CD14-positive monocyte (primary cell): ENCODE data around the gene CNNM1. TPM values are rescaled to one million over a fixed set of nuclear protein-coding genes. Genes with fewer than 3 reads are reported as not detected.

Experiments
- DNase-seq, 3 donors: peaks; one replicate each; pipeline ENCODE4 v3.0.0-alpha.2; 2011 to 2022
- H2AFZ ChIP-seq: 2 replicates; pipeline ENCODE4 v1.6.0; 2012; ENCODE audit warnings: mild to moderate bottlenecking, low read depth, low read length, inconsistent platforms; ENCODE audit not compliant: insufficient read depth, poor library complexity, severe bottlenecking
- H3K27ac ChIP-seq, 2 donors: 1 replicate in 1 of 2; 2 replicates in 1 of 2; pipeline ENCODE4 v1.5.1; 2012 to 2013; ENCODE audit warnings: low read length in 2 of 2, control low read depth in 1 of 2, inconsistent platforms in 1 of 2, low read depth in 1 of 2, mild to moderate bottlenecking in 1 of 2
- H3K27me3 ChIP-seq, 2 donors: one replicate each; pipeline versions ENCODE4 v1.6.0 to v1.6.1; 2011 to 2013; ENCODE audit warnings: low read length in 2 of 2; ENCODE audit not compliant: control insufficient read depth in 2 of 2, insufficient read depth in 2 of 2
- H3K36me3 ChIP-seq, 2 donors: replicated peaks in 1 of 2; 1 replicate in 1 of 2; 2 replicates in 1 of 2; pipeline versions ENCODE4 v1.5.1 to v1.6.1; 2012 to 2013; ENCODE audit warnings: low read length in 2 of 2, control low read depth in 1 of 2, inconsistent platforms in 1 of 2, mild to moderate bottlenecking in 1 of 2; ENCODE audit not compliant: insufficient read depth in 2 of 2, control insufficient read depth in 1 of 2
- H3K4me1 ChIP-seq, 2 donors: 1 replicate in 1 of 2; 2 replicates in 1 of 2; pipeline versions ENCODE4 v1.5.1 to v1.6.1; 2012 to 2013; ENCODE audit warnings: low read length in 2 of 2, control low read depth in 1 of 2, inconsistent platforms in 1 of 2, mild to moderate bottlenecking in 1 of 2, moderate library complexity in 1 of 2; ENCODE audit not compliant: insufficient read depth in 2 of 2, control insufficient read depth in 1 of 2
- H3K4me2 ChIP-seq: replicated peaks from 2 replicates; pipeline ENCODE3; 2012; ENCODE audit warnings: low read length, moderate library complexity, mild to moderate bottlenecking; ENCODE audit not compliant: poor library complexity, severe bottlenecking; ENCODE audit errors: extremely low read depth
- H3K4me3 ChIP-seq, 3 experiments: fragments of 200-600 bp in 1 of 3; sonication (generic) in 1 of 3; replicated peaks in 1 of 3; 1 replicate in 2 of 3; 2 replicates in 1 of 3; pipeline ENCODE4 v1.5.1; 2011 to 2013; ENCODE audit warnings: low read length in 3 of 3, mild to moderate bottlenecking in 3 of 3, control low read depth in 2 of 3, low read depth in 2 of 3, inconsistent platforms in 1 of 3, moderate library complexity in 1 of 3
- H3K79me2 ChIP-seq: 2 replicates; pipeline ENCODE4 v1.6.0; 2012; ENCODE audit warnings: mild to moderate bottlenecking, control low read depth, inconsistent platforms, low read length, moderate library complexity; ENCODE audit not compliant: insufficient read depth
- H3K9ac ChIP-seq: 2 replicates; pipeline ENCODE4 v1.6.0; 2017; ENCODE audit warnings: low read length, mild to moderate bottlenecking; ENCODE audit not compliant: insufficient read depth, poor library complexity, severe bottlenecking
- H3K9me3 ChIP-seq, 2 donors: replicated peaks in 1 of 2; 1 replicate in 1 of 2; 2 replicates in 1 of 2; pipeline versions ENCODE4 v1.5.1 to v1.6.1; 2012 to 2013; ENCODE audit warnings: low read length in 2 of 2, control low read depth in 1 of 2; ENCODE audit not compliant: control insufficient read depth in 1 of 2, insufficient read depth in 1 of 2
- H4K20me1 ChIP-seq: 2 replicates; pipeline ENCODE4 v1.6.0; 2012; ENCODE audit warnings: mild to moderate bottlenecking, low read length, control low read depth, moderate library complexity; ENCODE audit not compliant: insufficient read depth
- H3K27ac Mint-ChIP-seq, 7 donors: one replicate each; pipeline ENCODE4 v1.8.0; 2020; ENCODE audit warnings: mild to moderate bottlenecking in 7 of 7, mixed read lengths in 7 of 7, moderate library complexity in 6 of 7, inconsistent platforms in 2 of 7
- H3K27me3 Mint-ChIP-seq, 3 donors: one replicate each; pipeline ENCODE4 v1.8.0; 2021 to 2022; ENCODE audit warnings: low read depth in 3 of 3, mild to moderate bottlenecking in 3 of 3, mixed read lengths in 3 of 3, moderate library complexity in 3 of 3, inconsistent platforms in 1 of 3
- H3K36me3 Mint-ChIP-seq, 2 donors: one replicate each; pipeline ENCODE4 v1.8.0; 2020; ENCODE audit warnings: mixed read lengths in 2 of 2, inconsistent platforms in 1 of 2, mild to moderate bottlenecking in 1 of 2
- H3K4me1 Mint-ChIP-seq: one replicate; pipeline ENCODE4 v1.8.0; 2020; ENCODE audit warnings: mild to moderate bottlenecking, mixed read lengths
- H3K4me3 Mint-ChIP-seq, 2 donors: one replicate each; pipeline ENCODE4 v1.8.0; 2020; ENCODE audit warnings: mild to moderate bottlenecking in 2 of 2, mixed read lengths in 2 of 2, moderate library complexity in 1 of 2
- H3K9me3 Mint-ChIP-seq, 7 donors: one replicate each; pipeline ENCODE4 v1.8.0; 2020 to 2022; ENCODE audit warnings: mixed read lengths in 7 of 7, mild to moderate bottlenecking in 6 of 7, moderate library complexity in 6 of 7, inconsistent platforms in 2 of 7
- CTCF ChIP-seq: fragments of 200-600 bp; IDR thresholded peaks from one replicate; pipeline ENCODE4 v1.8.0; 2022; ENCODE audit warnings: antibody characterized with exemption, mild to moderate bottlenecking
- WGBS: methylation state at CpG from one replicate; pipeline ENCODE4 v1.1.5; 2013; ENCODE audit warnings: missing lambda C conversion rate; ENCODE audit not compliant: insufficient coverage; 5-methylcytosine and 5-hydroxymethylcytosine counted together
- intact Hi-C, 2 donors: fragments of 100-400 bp; cut with micrococcal nuclease; formaldehyde crosslinking; loops; one replicate each; pipeline versions ENCODE4 v1.15.0 to v1.15.1; 2023
- polyA plus RNA-seq, 3 donors: library from polyadenylated mRNA; depleted of rRNA in 1 of 3; unstranded in 2 of 3; stranded (reverse) in 1 of 3; fragments of 300-500 nt in 2 of 3; fragments of >200 nt in 1 of 3; fragmentation: Illumina TruSeq in 2 of 3; gene quantifications; 1 replicate in 2 of 3; 2 replicates in 1 of 3; pipeline ENCODE4 v1.2.3, GENCODE V29; 2012 to 2021

Gene CNNM1
- polyA plus RNA-seq, 3 donors = not detected

- H3K27ac Mint-ChIP-seq = no peak overlapping the region
- Histone ChIP-seq H3K27ac (no peak overlapping the region), H3K9ac (no peak overlapping the region), H4K20me1 (no peaks in the 10 kb centered on the region), H3K4me2 (no peak overlapping the region), H3K27me3 (no peaks in the 10 kb centered on the region), H3K79me2 (no peaks in the 10 kb centered on the region), H3K4me1 (no peaks in the 10 kb centered on the region), H3K9me3 (no peaks in the 10 kb centered on the region), H3K4me3 (no peak overlapping the region), H3K36me3 (no peaks in the 10 kb centered on the region), H2AFZ (no peak overlapping the region)
- H3K9me3 Mint-ChIP-seq = no peaks in the 10 kb centered on the region
- intact Hi-C loops = no loop called here
- H3K4me3 Mint-ChIP-seq = no peak overlapping the region
- DNase-seq = no peak
- no peaks in the 10 kb centered on the region for H3K36me3 Mint-ChIP-seq
- peaks cover 0 to 5% (median 0%) of the 10 kb centered on the region in 3 donors for H3K27me3 Mint-ChIP-seq
- H3K4me1 Mint-ChIP-seq = peaks cover 4% of the 10 kb centered on the region
- no peak for TF ChIP-seq CTCF
Observed at GRCh38 chr10:99375426-99375825, 46.3 kb downstream of the CNNM1 start.

- Mint-ChIP-seq H3K4me3 (no peak overlapping the region), H3K9me3 (peaks cover 0 to 2% (median 0%) of the 10 kb centered on the region in 7 donors), H3K36me3 (no peaks in the 10 kb centered on the region), H3K4me1 (no peaks in the 10 kb centered on the region), H3K27me3 (peaks cover 0 to 1% (median 0%) of the 10 kb centered on the region in 3 donors), H3K27ac (no peak overlapping the region)
- Histone ChIP-seq H3K36me3 (no peaks in the 10 kb centered on the region), H3K79me2 (no peaks in the 10 kb centered on the region), H3K4me1 (no peaks in the 10 kb centered on the region), H4K20me1 (no peaks in the 10 kb centered on the region), H3K27me3 (no peaks in the 10 kb centered on the region), H2AFZ (no peak overlapping the region), H3K9me3 (no peaks in the 10 kb centered on the region), H3K4me3 (no peak overlapping the region), H3K27ac (no peak overlapping the region), H3K4me2 (no peak overlapping the region), H3K9ac (no peak overlapping the region)
- DNase-seq = no peak
- no CpG with 5 or more reads among the region's 1 CpG for WGBS
- no peak for TF ChIP-seq CTCF
- intact Hi-C loops = no loop called here
Observed at GRCh38 chr10:99382176-99382575, 53.0 kb downstream of the CNNM1 start.
